Cardiac muscle cell (in vitro differentiated cells and primary cell): ENCODE data around the gene KIF6. TPM values are rescaled to one million over a fixed set of nuclear protein-coding genes. Genes with fewer than 3 reads are reported as not detected.

Experiments used
- DNase-seq, 2 donors: peaks; one replicate each; pipeline versions ENCODE4 v3.0.0 to v3.0.0-alpha.2; 2010 to 2017; ENCODE audit warnings: low read depth in 1 of 2, low spot score in 1 of 2
- H3K27ac ChIP-seq: fragments of 200-600 bp; sonication (generic); 2 replicates; pipeline ENCODE4 v1.5.1; 2016
- H3K27me3 ChIP-seq: fragments of 200-600 bp; sonication (generic); 2 replicates; pipeline ENCODE4 v1.6.0; 2016; ENCODE audit warnings: control low read depth
- H3K36me3 ChIP-seq: fragments of 200-600 bp; sonication (generic); 2 replicates; pipeline ENCODE4 v1.5.1; 2016; ENCODE audit warnings: control low read depth
- H3K4me1 ChIP-seq: fragments of 200-600 bp; sonication (generic); 2 replicates; pipeline ENCODE4 v1.8.1; 2017; ENCODE audit warnings: low read depth, mild to moderate bottlenecking, mixed run types
- H3K4me3 ChIP-seq: fragments of 200-600 bp; sonication (generic); 2 replicates; pipeline ENCODE4 v1.5.1; 2016; ENCODE audit warnings: mild to moderate bottlenecking
- H3K9me3 ChIP-seq: fragments of 200-600 bp; sonication (generic); 2 replicates; pipeline ENCODE4 v1.5.1; 2017; ENCODE audit warnings: low read depth, mild to moderate bottlenecking, control low read depth
- polyA plus RNA-seq: library from polyadenylated mRNA; unstranded; fragments of >200 nt; fragmentation: Nextera tagmentation; extraction: Ambion mirVana; gene quantifications from 2 replicates; pipeline ENCODE4 v1.2.1, GENCODE V29; 2016
- total RNA-seq: library from RNA; depleted of rRNA; stranded (reverse); fragments of >200 nt; gene quantifications from 2 replicates; pipeline ENCODE4 v1.2.3, GENCODE V29; 2016
- TF ChIP-seq, protein P1 (sequence below): IDR thresholded peaks from 2 replicates; pipeline ENCODE4 v1.5.1; 2012; ENCODE audit warnings: low read depth, mild to moderate bottlenecking, low read length

Gene KIF6
- total and polyA plus RNA-seq, 2 experiments from 2014 or later, result 0.69 to 1.7 TPM

DNA sequence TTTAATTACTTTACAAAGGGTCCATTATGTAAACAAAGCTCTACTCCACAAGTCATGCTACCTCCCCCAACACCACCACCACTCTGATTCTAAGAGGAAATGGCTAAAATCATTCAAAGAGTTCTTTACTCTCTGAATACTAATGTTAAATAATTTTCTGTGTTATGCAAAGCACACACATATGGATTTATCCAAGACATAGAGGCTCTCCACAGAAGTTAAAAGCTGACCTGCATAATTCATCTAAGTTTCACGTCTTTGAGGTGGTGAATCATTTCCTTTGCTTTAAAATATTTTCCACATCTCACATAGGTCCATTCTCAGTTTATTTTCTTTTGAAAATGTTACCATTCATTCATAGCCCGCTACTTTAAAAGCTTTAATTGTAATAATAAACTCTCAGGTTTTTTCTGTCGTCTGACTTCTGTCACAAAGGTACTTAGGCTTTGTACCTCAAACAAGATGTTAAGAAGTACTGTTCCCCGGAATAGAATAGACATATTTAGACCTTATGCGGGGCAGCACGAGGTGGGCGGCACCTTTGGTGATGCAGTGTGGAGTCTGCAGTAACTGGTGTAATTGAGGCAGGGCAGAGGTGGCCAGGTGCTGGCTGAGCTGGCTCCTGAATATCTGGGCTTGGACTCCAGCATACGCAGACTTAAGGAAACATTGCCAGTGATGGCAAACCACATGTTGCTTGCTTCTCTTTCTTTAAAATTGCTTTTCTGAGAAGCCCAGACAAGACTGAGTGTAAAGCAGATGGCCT lies 55.8 kb downstream of the KIF6 start:
- no peak overlapping the region for H3K4me3 ChIP-seq

DNA sequence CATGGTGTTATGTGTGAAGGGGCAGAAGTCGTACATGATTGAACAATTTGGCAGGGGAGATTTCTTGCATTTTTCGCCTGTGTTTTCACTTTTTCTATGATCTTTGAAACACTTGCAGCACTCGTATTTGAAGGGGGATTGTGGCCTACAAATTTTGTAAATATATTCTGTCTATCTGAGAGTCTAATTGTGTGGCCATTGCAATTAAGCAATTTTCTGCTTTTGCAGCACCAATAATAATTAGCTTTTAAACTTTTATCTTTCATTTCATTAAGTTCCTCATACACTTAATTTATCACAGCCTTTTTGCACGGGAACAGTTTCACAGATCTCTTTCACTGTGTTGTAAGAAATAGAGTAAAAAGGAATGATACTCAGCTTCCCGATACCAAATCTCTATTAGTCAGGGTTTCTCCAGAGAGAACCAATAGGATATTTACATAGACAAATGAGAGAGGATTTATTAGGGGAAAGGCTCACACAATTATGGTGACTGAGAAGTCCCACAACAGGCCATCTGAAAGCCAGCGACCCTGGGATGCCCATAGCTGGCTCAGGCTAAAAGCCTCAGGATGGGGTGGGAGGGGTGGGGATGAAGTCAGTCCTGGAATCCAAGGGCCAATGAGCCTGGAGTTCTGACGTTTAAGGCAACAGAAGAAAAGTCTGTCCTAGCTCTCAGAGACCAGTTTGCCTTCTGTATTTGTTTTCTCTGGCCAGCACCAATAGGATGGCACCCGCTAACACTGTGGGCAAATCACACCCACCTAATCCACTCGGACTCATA lies 58.3 kb downstream of the KIF6 start:
- no peaks in the 10 kb centered on the region for H3K36me3 ChIP-seq
- no peaks in the 10 kb centered on the region for H3K9me3 ChIP-seq
- TF ChIP-seq, protein P1, sequence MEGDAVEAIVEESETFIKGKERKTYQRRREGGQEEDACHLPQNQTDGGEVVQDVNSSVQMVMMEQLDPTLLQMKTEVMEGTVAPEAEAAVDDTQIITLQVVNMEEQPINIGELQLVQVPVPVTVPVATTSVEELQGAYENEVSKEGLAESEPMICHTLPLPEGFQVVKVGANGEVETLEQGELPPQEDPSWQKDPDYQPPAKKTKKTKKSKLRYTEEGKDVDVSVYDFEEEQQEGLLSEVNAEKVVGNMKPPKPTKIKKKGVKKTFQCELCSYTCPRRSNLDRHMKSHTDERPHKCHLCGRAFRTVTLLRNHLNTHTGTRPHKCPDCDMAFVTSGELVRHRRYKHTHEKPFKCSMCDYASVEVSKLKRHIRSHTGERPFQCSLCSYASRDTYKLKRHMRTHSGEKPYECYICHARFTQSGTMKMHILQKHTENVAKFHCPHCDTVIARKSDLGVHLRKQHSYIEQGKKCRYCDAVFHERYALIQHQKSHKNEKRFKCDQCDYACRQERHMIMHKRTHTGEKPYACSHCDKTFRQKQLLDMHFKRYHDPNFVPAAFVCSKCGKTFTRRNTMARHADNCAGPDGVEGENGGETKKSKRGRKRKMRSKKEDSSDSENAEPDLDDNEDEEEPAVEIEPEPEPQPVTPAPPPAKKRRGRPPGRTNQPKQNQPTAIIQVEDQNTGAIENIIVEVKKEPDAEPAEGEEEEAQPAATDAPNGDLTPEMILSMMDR, result no peak
- no peak overlapping the region for H3K4me3 ChIP-seq
- peaks cover 6% of the 10 kb centered on the region for H3K4me1 ChIP-seq
- H3K27me3 ChIP-seq, result no peaks in the 10 kb centered on the region
- DNase-seq, result no peak
- no peak overlapping the region for H3K27ac ChIP-seq

More for the DNA sequence above, 55.8 kb downstream of the KIF6 start:
- Histone ChIP-seq H3K9me3 (no peaks in the 10 kb centered on the region), H3K4me1 (peaks cover 6% of the 10 kb centered on the region), H3K27me3 (no peaks in the 10 kb centered on the region), H3K27ac (no peak overlapping the region), H3K36me3 (no peaks in the 10 kb centered on the region)
- DNase-seq, result no peak
- TF ChIP-seq, protein P1, result no peak

DNA sequence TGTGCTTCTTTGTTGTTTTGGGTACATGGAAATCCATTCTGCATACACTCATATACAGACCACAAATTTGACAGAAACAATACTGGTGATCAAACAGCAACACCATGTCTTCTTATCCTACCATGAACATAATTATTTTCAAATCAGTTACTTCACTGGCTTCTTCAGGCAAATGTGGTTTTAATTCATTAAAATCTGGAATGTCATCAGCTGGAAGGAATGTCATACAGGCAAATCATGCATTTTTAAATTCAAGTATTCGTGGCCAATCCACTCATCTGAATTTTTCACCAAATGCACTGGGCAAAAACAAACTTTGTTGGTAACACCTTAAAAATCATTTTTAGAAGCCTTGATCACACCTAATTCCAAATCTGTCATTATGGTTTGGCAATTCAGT lies 59.3 kb downstream of the KIF6 start:
- no peak overlapping the region for H3K4me3 ChIP-seq
- TF ChIP-seq, protein P1, result no peak

DNA sequence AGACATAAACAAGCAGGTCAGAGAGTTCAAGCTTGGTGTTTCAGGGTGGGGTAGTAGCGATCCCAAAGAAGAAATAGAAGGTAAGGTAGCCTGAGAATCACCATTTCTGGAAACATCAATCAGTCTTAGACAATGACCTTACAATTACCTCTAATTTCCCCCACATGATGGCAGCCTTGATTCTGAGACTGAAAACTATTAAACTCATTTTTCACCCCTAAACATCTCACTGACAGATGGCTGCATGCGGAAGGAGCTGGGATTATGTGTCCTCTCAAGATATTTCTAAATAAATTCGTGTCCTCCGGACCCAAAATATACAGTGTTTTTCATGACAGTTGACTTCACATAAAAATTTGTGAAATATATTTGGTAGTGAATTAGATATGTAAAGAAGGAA lies 61.0 kb downstream of the KIF6 start:
- peaks cover 1% of the 10 kb centered on the region for H3K4me1 ChIP-seq
- H3K27ac ChIP-seq, result no peak overlapping the region
- H3K9me3 ChIP-seq, result no peaks in the 10 kb centered on the region
- TF ChIP-seq, protein P1, result no peak
- H3K27me3 ChIP-seq, result no peaks in the 10 kb centered on the region
- DNase-seq, result no peak
- no peak overlapping the region for H3K4me3 ChIP-seq
- H3K36me3 ChIP-seq, result no peaks in the 10 kb centered on the region

More for the DNA sequence above, 59.3 kb downstream of the KIF6 start:
- no peaks in the 10 kb centered on the region for H3K27me3 ChIP-seq
- no peak overlapping the region for H3K27ac ChIP-seq
- no peaks in the 10 kb centered on the region for H3K36me3 ChIP-seq
- peaks cover 6% of the 10 kb centered on the region for H3K4me1 ChIP-seq
- no peak for DNase-seq
- no peaks in the 10 kb centered on the region for H3K9me3 ChIP-seq

DNA sequence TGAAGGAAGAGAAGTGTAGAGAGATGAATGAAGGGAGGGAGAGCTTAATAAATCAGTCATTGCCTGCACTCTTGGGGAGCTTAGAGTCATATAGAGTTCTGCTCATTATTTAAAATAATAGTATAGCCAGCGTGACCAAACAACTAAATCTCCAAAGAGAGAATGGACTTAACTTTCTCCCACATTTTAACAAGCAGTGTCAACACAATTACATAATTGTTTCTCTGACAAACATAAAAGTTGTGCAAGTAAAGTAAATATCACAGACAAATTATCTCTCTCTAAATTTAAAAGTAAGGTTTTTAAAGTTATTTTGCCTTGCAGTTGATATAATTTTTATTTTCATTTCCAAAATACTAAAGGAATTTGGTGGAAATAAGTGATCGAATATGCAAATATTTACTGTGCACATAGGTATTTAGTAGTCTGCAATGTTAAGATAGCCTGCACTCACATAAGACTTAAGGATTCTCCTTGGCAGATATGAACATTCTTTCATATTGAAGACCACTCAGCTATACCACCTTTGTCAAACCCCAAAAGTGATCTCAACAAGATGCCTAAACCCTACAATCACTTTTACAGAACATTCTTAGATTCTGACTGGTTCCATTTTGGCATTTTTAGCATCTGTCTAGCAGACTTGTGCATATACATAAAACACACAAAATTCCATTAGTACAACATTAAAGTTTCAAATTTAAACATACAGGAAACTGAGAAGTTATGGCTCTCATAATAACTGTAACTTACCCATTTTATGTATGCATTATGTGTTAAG lies 67.7 kb downstream of the KIF6 start:
- no peak for DNase-seq
- Histone ChIP-seq H3K27ac (no peak overlapping the region), H3K4me3 (no peak overlapping the region), H3K36me3 (no peaks in the 10 kb centered on the region), H3K4me1 (no peaks in the 10 kb centered on the region), H3K27me3 (no peaks in the 10 kb centered on the region), H3K9me3 (no peaks in the 10 kb centered on the region)
- TF ChIP-seq, protein P1, result no peak
